HepG2 (cell line): ENCODE data around the gene IFNA21. TPM values are rescaled to one million over a fixed set of nuclear protein-coding genes. Genes with fewer than 3 reads are reported as not detected.
"Not testable (repeated sequence)": the region's sequence is repeated elsewhere in the genome, so short reads cannot be mapped to it uniquely, and the experiment has no call there.

Source experiments
- ATAC-seq: fragments of 200-7000 bp; cut with Tn5 transposase; 3 replicates; pipeline ENCODE4 v1.9.1; 2020; ENCODE audit warnings: mild to moderate bottlenecking, moderate library complexity
- BruUV-seq: library from RNA; stranded (reverse); fragments of 400-500 nt; replicated peaks from 2 replicates; lab custom pipeline; 2021; lab: Mats Ljungman, UMichigan
- CTCF ChIA-PET: fragments of 300-600 bp; formaldehyde crosslinking; extraction: SDS; loops from one replicate; lab custom pipeline; 2021; ENCODE audit warnings: low total read pairs, inconsistent platforms, low intra/inter-chr PET ratio; lab: Yijun Ruan, JAX
- POLR2A ChIA-PET: fragments of 350-600 bp; sonication (Branson Sonifier 250); formaldehyde crosslinking; loops from one replicate; lab custom pipeline; 2020; ENCODE audit warnings: antibody characterized with exemption, inconsistent platforms; lab: Yijun Ruan, JAX
- DNase-seq: peaks from one replicate; pipeline ENCODE4 v3.0.0-alpha.2; 2015; ENCODE audit warnings: low spot score
- FAIRE-seq: peaks from 3 replicates; lab custom pipeline; 2011; peaks lifted over from hg19 to GRCh38; lab: Jason Lieb, UNC
- H2AFZ ChIP-seq: one replicate; pipeline ENCODE4 v1.6.1; 2011; ENCODE audit warnings: low read length, inconsistent platforms
- H3K27ac ChIP-seq: fragments of 300-600 bp; 3 replicates; pipeline ENCODE4 v1.8.0; 2011; ENCODE audit warnings: mixed run types, mild to moderate bottlenecking, mixed read lengths, low read length, inconsistent platforms; ENCODE audit not compliant: insufficient read depth; ENCODE audit errors: extremely low read length
- H3K27me3 ChIP-seq, 2 experiments: fragments of 200-600 bp in 1 of 2; 2 replicates in 1 of 2; 3 replicates in 1 of 2; pipeline versions ENCODE4 v1.6.0 to v1.8.0; 2011; ENCODE audit warnings: low read length in 2 of 2, mild to moderate bottlenecking in 2 of 2, moderate library complexity in 2 of 2, inconsistent platforms in 1 of 2; ENCODE audit not compliant: insufficient read depth in 2 of 2, control insufficient read depth in 1 of 2
- H3K36me3 ChIP-seq, 2 experiments: fragments of 200-600 bp in 1 of 2; replicated peaks in 1 of 2; 2 replicates in 1 of 2; 3 replicates in 1 of 2; pipeline versions ENCODE4 v1.5.1 to v1.8.0; 2011; ENCODE audit warnings: low read length in 2 of 2, inconsistent platforms in 1 of 2; ENCODE audit not compliant: insufficient read depth in 2 of 2, control insufficient read depth in 1 of 2
- H3K4me1 ChIP-seq: 2 replicates; pipeline ENCODE4 v1.5.1; 2012; ENCODE audit warnings: low read length, inconsistent platforms; ENCODE audit not compliant: insufficient read depth
- H3K4me2 ChIP-seq: 2 replicates; pipeline ENCODE4 v1.6.0; 2011; ENCODE audit warnings: low read depth, low read length, inconsistent platforms
- H3K4me3 ChIP-seq, 3 experiments: fragments of 200-600 bp in 1 of 3; sonication (generic), shearing (Covaris generic) in 1 of 3; replicated peaks in 1 of 3; 2 replicates each; pipeline ENCODE4 v1.5.1; 2011 to 2016; ENCODE audit warnings: low read length in 3 of 3, inconsistent platforms in 2 of 3, low read depth in 2 of 3, mild to moderate bottlenecking in 2 of 3, control low read depth in 1 of 3, mixed read lengths in 1 of 3; ENCODE audit not compliant: insufficient read depth in 1 of 3
- H3K79me2 ChIP-seq: one replicate; pipeline ENCODE4 v1.6.1; 2011; ENCODE audit warnings: low read length, inconsistent platforms; ENCODE audit not compliant: insufficient read depth
- H3K9ac ChIP-seq: 2 replicates; pipeline ENCODE4 v1.6.0; 2011; ENCODE audit warnings: mild to moderate bottlenecking, low read depth, low read length, inconsistent platforms; ENCODE audit not compliant: insufficient read depth
- H3K9me3 ChIP-seq: 2 replicates; pipeline ENCODE4 v1.5.1; 2012; ENCODE audit warnings: mild to moderate bottlenecking, low read length
- H4K20me1 ChIP-seq: 2 replicates; pipeline ENCODE4 v1.6.0; 2011; ENCODE audit warnings: inconsistent platforms, mild to moderate bottlenecking, low read length, moderate library complexity; ENCODE audit not compliant: insufficient read depth
- ATF1 ChIP-seq: IDR thresholded peaks from 2 replicates; pipeline ENCODE4 v1.6.1; 2016; ENCODE audit warnings: mild to moderate bottlenecking, control low read depth
- NFIB ChIP-seq: sonication (generic); formaldehyde crosslinking; IDR thresholded peaks from 2 replicates; pipeline ENCODE4 v1.9.0; 2021; ENCODE audit warnings: missing genetic modification reagents, mild to moderate bottlenecking, borderline replicate concordance
- STAG1 ChIP-seq: sonication (generic); formaldehyde crosslinking; IDR thresholded peaks from 2 replicates; pipeline ENCODE4 v1.4.0; 2020; ENCODE audit warnings: missing genetic modification reagents
- ZFYVE20 ChIP-seq: sonication (generic); formaldehyde crosslinking; IDR thresholded peaks from 2 replicates; pipeline ENCODE4 v1.8.0; 2023; ENCODE audit warnings: low read depth, mild to moderate bottlenecking, moderate library complexity, missing genetic modification reagents, borderline replicate concordance
- ZNF432 ChIP-seq: sonication (generic); formaldehyde crosslinking; IDR thresholded peaks from 2 replicates; pipeline ENCODE4 v1.5.0; 2020; ENCODE audit warnings: missing genetic modification reagents, mild to moderate bottlenecking, borderline replicate concordance
- ZNF510 ChIP-seq: sonication (generic); formaldehyde crosslinking; IDR thresholded peaks from 2 replicates; pipeline ENCODE4 v1.4.0; 2020; ENCODE audit warnings: low read depth, mild to moderate bottlenecking, missing genetic modification reagents
- ZNF607 ChIP-seq: sonication (generic); formaldehyde crosslinking; IDR thresholded peaks from 2 replicates; pipeline ENCODE4 v1.5.1; 2020; ENCODE audit warnings: missing genetic modification reagents, mild to moderate bottlenecking, borderline replicate concordance
- ZNF772 ChIP-seq: sonication (generic); formaldehyde crosslinking; IDR thresholded peaks from 2 replicates; pipeline ENCODE4 v1.5.0; 2020; ENCODE audit warnings: mild to moderate bottlenecking, missing genetic modification reagents
- ZNF83 ChIP-seq: sonication (generic); formaldehyde crosslinking; IDR thresholded peaks from 2 replicates; pipeline ENCODE4 v1.4.0; 2020; ENCODE audit warnings: missing genetic modification reagents, mild to moderate bottlenecking, borderline replicate concordance
- ZNF841 ChIP-seq: sonication (generic); formaldehyde crosslinking; IDR thresholded peaks from 2 replicates; pipeline ENCODE4 v1.8.1; 2023; ENCODE audit warnings: missing genetic modification reagents, borderline replicate concordance
- WGBS: methylation state at CpG from one replicate; pipeline ENCODE4 v1.1.6; 2017; ENCODE audit warnings: low lambda C conversion rate; 5-methylcytosine and 5-hydroxymethylcytosine counted together
- in situ Hi-C: cut with HindIII; loops from 2 replicates; pipeline ENCODE4 v1.10.0; 2017; ENCODE audit warnings: low pct_unique_long_range_greater_than_20kb; ENCODE audit not compliant: extremely low pct_ligation_motif_present
- intact Hi-C: fragments of 100-400 bp; cut with micrococcal nuclease; formaldehyde crosslinking; loops from one replicate; pipeline ENCODE4 v1.10.0; 2022; ENCODE audit not compliant: unreplicated experiment
- polyA plus RNA-seq, 8 experiments: library from polyadenylated mRNA; depleted of rRNA in 3 of 8; stranded (reverse) in 7 of 8; unstranded in 1 of 8; fragments of >200 nt; fragmentation: Illumina TruSeq in 4 of 8; extraction: Trizol in 4 of 8; gene quantifications; 2 replicates each; pipeline versions ENCODE4 v1.2.1 to v1.2.3, GENCODE V29; 2011 to 2016; ENCODE audit warnings: low read depth in 4 of 8, missing spikeins in 1 of 8, mixed read lengths in 1 of 8; ENCODE audit not compliant: insufficient read depth in 1 of 8
- total RNA-seq, 5 experiments: library from RNA; depleted of rRNA; stranded (reverse); fragments of >200 nt; fragmentation: Illumina TruSeq; extraction: Trizol; gene quantifications; 2 replicates each; pipeline ENCODE4 v1.2.3, GENCODE V29; 2016; ENCODE audit warnings: low read depth in 1 of 5
- TF ChIP-seq, protein P1 (sequence below): sonication (generic); formaldehyde crosslinking; IDR thresholded peaks from 2 replicates; pipeline ENCODE4 v1.5.0; 2020; ENCODE audit warnings: mild to moderate bottlenecking, missing genetic modification reagents, moderate library complexity
- TF ChIP-seq, protein P2 (sequence below): sonication (generic); formaldehyde crosslinking; IDR thresholded peaks from 2 replicates; pipeline ENCODE4 v1.5.0; 2020; ENCODE audit warnings: missing genetic modification reagents

IFNA21 gene
- total and polyA plus RNA-seq, 2 of the 13 experiments (the other 11 are each of a cell fraction or from before 2014, with no cell fraction given) = not detected

DNA sequence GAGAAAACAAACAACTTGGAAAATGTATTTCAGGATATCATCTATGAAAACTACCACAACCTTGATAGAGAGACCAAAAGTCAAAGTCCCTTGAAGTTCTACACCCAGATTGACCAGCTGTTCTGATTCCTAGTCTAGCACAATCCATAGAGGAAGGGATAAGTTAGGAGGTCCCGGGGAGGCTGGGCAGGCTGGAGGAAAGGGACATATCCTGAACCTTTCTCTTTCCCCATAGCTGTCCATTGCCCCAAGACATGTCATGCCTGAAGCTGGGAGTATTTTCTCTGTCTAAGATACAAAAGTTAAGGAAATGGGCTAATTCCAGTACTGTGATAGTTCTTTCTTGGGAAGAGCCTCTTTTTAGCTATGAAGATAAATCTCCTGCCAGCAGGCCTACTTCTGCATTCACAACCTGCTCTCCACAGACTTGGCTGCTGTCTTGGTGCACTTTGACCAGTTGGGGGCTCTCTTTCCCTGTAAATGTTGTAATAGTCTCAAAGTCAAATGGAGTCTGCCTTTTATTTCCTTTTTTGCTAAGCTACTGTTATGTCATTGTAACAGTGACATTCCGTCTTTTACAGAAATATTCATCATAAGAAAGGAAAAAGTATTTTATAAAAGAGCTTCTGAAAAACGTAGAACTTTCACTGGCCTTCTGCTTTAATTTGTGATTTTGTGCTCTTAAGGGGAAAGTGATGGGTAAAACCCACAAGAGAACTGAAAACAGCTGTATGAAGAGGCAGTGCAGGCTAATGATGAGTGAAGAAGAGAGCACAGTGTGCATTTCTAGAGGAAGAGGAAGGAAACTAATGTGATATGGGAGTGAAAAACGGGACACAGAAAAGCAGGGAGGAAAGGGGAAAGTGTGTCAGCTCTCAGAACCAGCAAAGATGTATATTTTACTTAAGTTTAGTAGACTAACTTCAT is 16.6 kb upstream of the IFNA21 start:
- H3K27me3 ChIP-seq, H2AFZ ChIP-seq, H3K4me2 ChIP-seq, H3K9ac ChIP-seq, BruUV-seq, H3K27ac ChIP-seq, CTCF ChIA-PET, POLR2A ChIA-PET, H3K79me2 ChIP-seq, intact Hi-C loops, H3K9me3 ChIP-seq, H4K20me1 ChIP-seq, H3K36me3 ChIP-seq, H3K4me3 ChIP-seq, DNase-seq: not testable (repeated sequence)
- peak; percentile 84 for ATAC-seq
- WGBS = 5% methylated on average over 4 of the region's 4 CpGs
- in situ Hi-C loops = loop anchor here (25.0 kb wide), 1 partner anchor 604 kb away; no protein-coding TSS in a partner anchor
- FAIRE-seq = peak; percentile 72
- TF ChIP-seq, protein P1, sequence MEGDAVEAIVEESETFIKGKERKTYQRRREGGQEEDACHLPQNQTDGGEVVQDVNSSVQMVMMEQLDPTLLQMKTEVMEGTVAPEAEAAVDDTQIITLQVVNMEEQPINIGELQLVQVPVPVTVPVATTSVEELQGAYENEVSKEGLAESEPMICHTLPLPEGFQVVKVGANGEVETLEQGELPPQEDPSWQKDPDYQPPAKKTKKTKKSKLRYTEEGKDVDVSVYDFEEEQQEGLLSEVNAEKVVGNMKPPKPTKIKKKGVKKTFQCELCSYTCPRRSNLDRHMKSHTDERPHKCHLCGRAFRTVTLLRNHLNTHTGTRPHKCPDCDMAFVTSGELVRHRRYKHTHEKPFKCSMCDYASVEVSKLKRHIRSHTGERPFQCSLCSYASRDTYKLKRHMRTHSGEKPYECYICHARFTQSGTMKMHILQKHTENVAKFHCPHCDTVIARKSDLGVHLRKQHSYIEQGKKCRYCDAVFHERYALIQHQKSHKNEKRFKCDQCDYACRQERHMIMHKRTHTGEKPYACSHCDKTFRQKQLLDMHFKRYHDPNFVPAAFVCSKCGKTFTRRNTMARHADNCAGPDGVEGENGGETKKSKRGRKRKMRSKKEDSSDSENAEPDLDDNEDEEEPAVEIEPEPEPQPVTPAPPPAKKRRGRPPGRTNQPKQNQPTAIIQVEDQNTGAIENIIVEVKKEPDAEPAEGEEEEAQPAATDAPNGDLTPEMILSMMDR (CRISPR knock-in tag) = peak; percentile 54
- TF ChIP-seq STAG1 (CRISPR knock-in tag) = peak; percentile 22
- TF ChIP-seq, all 625 proteins: peak for 2; not testable (repeated sequence) for 623
- not testable (repeated sequence) for H3K4me1 ChIP-seq

DNA sequence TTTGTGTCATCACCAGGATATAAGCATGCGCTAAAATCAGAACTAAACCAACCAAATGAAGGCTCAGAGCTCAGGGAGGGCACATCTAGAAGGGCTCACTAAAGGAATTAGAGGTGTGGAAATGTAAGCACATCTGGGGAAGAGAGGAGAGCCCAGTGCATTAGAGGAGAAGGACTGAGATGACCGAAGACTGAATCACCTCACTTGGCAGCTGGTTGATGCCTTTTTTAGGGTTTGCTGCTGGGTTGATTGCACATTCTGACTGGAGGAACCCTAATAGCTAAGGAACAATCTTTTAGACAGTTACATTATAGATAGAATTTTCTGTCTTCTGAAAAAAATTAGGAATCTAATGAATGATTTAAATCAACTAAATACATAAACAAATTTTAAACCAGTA is 8.2 kb upstream of the IFNA21 start:
- Histone ChIP-seq H3K4me1 (no peaks in the 10 kb centered on the region), H3K27ac (no peak overlapping the region), H4K20me1 (no peaks in the 10 kb centered on the region), H3K36me3 (no peaks in the 10 kb centered on the region), H3K9ac (no peak overlapping the region), H3K4me2 (no peak overlapping the region), H2AFZ (no peak overlapping the region), H3K9me3 (no peaks in the 10 kb centered on the region), H3K4me3 (no peak overlapping the region), H3K27me3 (no peaks in the 10 kb centered on the region), H3K79me2 (no peaks in the 10 kb centered on the region)
- 32% methylated on average over 2 of the region's 2 CpGs for WGBS
- ChIA-PET POLR2A (no interaction called here), CTCF (no interaction called here)
- no TSS peak for BruUV-seq
- ATAC-seq = no peak
- no peak for FAIRE-seq
- no peak for DNase-seq
- in situ Hi-C loops = loop anchor here (25.0 kb wide), 1 partner anchor 613 kb away; no protein-coding TSS in a partner anchor
- intact Hi-C loops = no loop called here
- no peak for TF ChIP-seq ATF1 (CRISPR knock-in tag)
- TF ChIP-seq, protein P2, sequence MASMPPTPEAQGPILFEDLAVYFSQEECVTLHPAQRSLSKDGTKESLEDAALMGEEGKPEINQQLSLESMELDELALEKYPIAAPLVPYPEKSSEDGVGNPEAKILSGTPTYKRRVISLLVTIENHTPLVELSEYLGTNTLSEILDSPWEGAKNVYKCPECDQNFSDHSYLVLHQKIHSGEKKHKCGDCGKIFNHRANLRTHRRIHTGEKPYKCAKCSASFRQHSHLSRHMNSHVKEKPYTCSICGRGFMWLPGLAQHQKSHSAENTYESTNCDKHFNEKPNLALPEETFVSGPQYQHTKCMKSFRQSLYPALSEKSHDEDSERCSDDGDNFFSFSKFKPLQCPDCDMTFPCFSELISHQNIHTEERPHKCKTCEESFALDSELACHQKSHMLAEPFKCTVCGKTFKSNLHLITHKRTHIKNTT (CRISPR knock-in tag) = no peak
- TF ChIP-seq ZNF841 (CRISPR knock-in tag) = no peak
- no peak for TF ChIP-seq ZNF83 (CRISPR knock-in tag)
- TF ChIP-seq ZNF607 (CRISPR knock-in tag) = no peak
- TF ChIP-seq NFIB (CRISPR knock-in tag) = no peak
- TF ChIP-seq ZNF772 (CRISPR knock-in tag) = no peak
- TF ChIP-seq ZFYVE20 (CRISPR knock-in tag) = no peak
- TF ChIP-seq ZNF432 (CRISPR knock-in tag) = no peak
- TF ChIP-seq ZNF510 = no peak
